Small intestine (tissue), 7 donors: ENCODE data around the gene NEBL. TPM values are rescaled to one million over a fixed set of nuclear protein-coding genes. Genes with fewer than 3 reads are reported as not detected.

Experiments
- DNase-seq, 2 donors: peaks; one replicate each; pipeline versions ENCODE4 v3.0.0 to v3.0.0-alpha.2; 2013
- FAIRE-seq: peaks from 2 replicates; lab custom pipeline; 2012; peaks lifted over from hg19 to GRCh38; lab: Jason Lieb, UNC
- H3K27ac ChIP-seq, 3 donors: one replicate each; pipeline ENCODE4 v1.5.1; 2013; ENCODE audit warnings: low read length in 2 of 3, mild to moderate bottlenecking in 2 of 3, control low read depth in 1 of 3, inconsistent platforms in 1 of 3, low read depth in 1 of 3, moderate library complexity in 1 of 3
- H3K27me3 ChIP-seq, 3 donors: one replicate each; pipeline ENCODE4 v1.6.1; 2013; ENCODE audit warnings: low read length in 3 of 3, inconsistent platforms in 1 of 3; ENCODE audit not compliant: control insufficient read depth in 3 of 3, insufficient read depth in 3 of 3
- H3K36me3 ChIP-seq, 3 donors: one replicate each; pipeline ENCODE4 v1.6.1; 2013; ENCODE audit warnings: low read length in 3 of 3, inconsistent platforms in 1 of 3, low read depth in 1 of 3, mild to moderate bottlenecking in 1 of 3, moderate library complexity in 1 of 3; ENCODE audit not compliant: control insufficient read depth in 3 of 3, insufficient read depth in 2 of 3
- H3K4me1 ChIP-seq, 3 donors: one replicate each; pipeline ENCODE4 v1.6.1; 2013; ENCODE audit warnings: low read length in 2 of 3, inconsistent platforms in 1 of 3, low read depth in 1 of 3, mild to moderate bottlenecking in 1 of 3, moderate library complexity in 1 of 3; ENCODE audit not compliant: control insufficient read depth in 3 of 3, insufficient read depth in 2 of 3
- H3K4me3 ChIP-seq, 3 donors: one replicate each; pipeline ENCODE4 v1.5.1; 2013; ENCODE audit warnings: low read length in 3 of 3, control low read depth in 1 of 3, inconsistent platforms in 1 of 3, low read depth in 1 of 3, mild to moderate bottlenecking in 1 of 3, moderate library complexity in 1 of 3
- H3K9me3 ChIP-seq, 2 donors: one replicate each; pipeline ENCODE4 v1.6.1; 2013; ENCODE audit warnings: low read depth in 1 of 2, low read length in 1 of 2; ENCODE audit not compliant: control insufficient read depth in 2 of 2, insufficient read depth in 1 of 2
- WGBS, 3 donors: extraction: QIAGEN DNeasy Blood & Tissue Kit; methylation state at CpG; one replicate each; pipeline ENCODE4 v1.1.7; 2013; 5-methylcytosine and 5-hydroxymethylcytosine counted together
- polyA plus RNA-seq, 4 donors: library from polyadenylated mRNA; stranded (reverse) in 3 of 4; unstranded in 1 of 4; fragments of 200-250 nt in 3 of 4; fragments of 120-200 nt in 1 of 4; gene quantifications; one replicate each; pipeline versions ENCODE4 v1.2.1 to v1.2.3, GENCODE V29; 2013
- donor health status: healthy with polysubstance abuse.
- donor health status: control.
- donor health status: control.
- donor health status: Bipolar disorder and iron deficiency.
- donor health status: healthy.

The NEBL gene
- polyA plus RNA-seq, 4 donors, result 1.4 to 1.8 (median 1.6) TPM

DNA sequence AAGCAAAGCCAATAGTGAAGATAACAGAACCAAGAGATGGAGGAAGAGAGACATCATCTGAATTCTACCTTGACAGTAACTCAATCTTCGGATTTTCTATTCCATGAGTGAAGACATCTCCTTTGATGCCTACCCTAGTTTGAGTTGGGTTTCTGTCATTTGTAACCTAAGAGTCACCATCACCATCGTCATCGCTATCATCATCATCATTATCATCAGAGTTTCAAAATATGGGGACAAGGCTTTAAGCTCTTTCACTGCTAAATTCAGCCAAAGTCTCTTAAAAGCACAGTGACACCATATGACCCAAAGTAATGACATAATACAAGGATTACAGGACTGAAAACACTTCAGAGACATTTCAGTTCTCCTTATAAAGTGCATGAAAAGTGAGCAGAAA is 57.2 kb downstream of the NEBL start:
- FAIRE-seq, result no peak
- H3K9me3 ChIP-seq, result peaks cover 0 to 9% of the 10 kb centered on the region in 2 donors
- 88 to 97% (median 93%) methylated on average over 3 of the region's 3 CpGs for WGBS, 3 donors

GRCh38 chr10:20839141-20839540 is 58.0 kb downstream of the NEBL start:
- 82 to 88% (median 84%) methylated on average over 4 of the region's 4 CpGs for WGBS, 3 donors
- Histone ChIP-seq H3K4me1 (no peaks in the 10 kb centered on the region), H3K27ac (no peak overlapping the region), H3K4me3 (no peak overlapping the region), H3K36me3 (no peaks in the 10 kb centered on the region), H3K9me3 (peaks cover 0 to 9% of the 10 kb centered on the region in 2 donors), H3K27me3 (no peaks in the 10 kb centered on the region)
- DNase-seq (no peak), FAIRE-seq (no peak)

More for the DNA sequence above, 57.2 kb downstream of the NEBL start:
- H3K36me3 ChIP-seq, result no peaks in the 10 kb centered on the region
- peak overlapping the region in 1 of 3 donors; percentile 3 for H3K4me3 ChIP-seq
- no peak for DNase-seq
- H3K27ac ChIP-seq, result no peak overlapping the region
- no peaks in the 10 kb centered on the region for H3K4me1 ChIP-seq
- no peaks in the 10 kb centered on the region for H3K27me3 ChIP-seq

- peaks cover 0 to 9% of the 10 kb centered on the region in 2 donors for H3K9me3 ChIP-seq
- no peaks in the 10 kb centered on the region for H3K4me1 ChIP-seq
- H3K4me3 ChIP-seq, result no peak overlapping the region
- H3K27me3 ChIP-seq, result no peaks in the 10 kb centered on the region
- H3K36me3 ChIP-seq, result no peaks in the 10 kb centered on the region
- DNase-seq, result no peak
- H3K27ac ChIP-seq, result no peak overlapping the region
- no peak for FAIRE-seq
- 83 to 96% (median 95%) methylated on average over 7 of the region's 7 CpGs for WGBS, 3 donors
Measured at GRCh38 chr10:20836401-20836800, 60.7 kb downstream of the NEBL start.

- Histone ChIP-seq H3K36me3 (no peaks in the 10 kb centered on the region), H3K27me3 (no peaks in the 10 kb centered on the region), H3K4me3 (no peak overlapping the region), H3K4me1 (no peaks in the 10 kb centered on the region), H3K27ac (no peak overlapping the region), H3K9me3 (peaks cover 0 to 9% of the 10 kb centered on the region in 2 donors)
- WGBS, 3 donors, result 63 to 85% (median 80%) methylated on average over 4 of the region's 4 CpGs
- no peak for FAIRE-seq
- no peak for DNase-seq
Measured at GRCh38 chr10:20835335-20835734, 61.8 kb downstream of the NEBL start.

- Histone ChIP-seq H3K4me1 (no peaks in the 10 kb centered on the region), H3K36me3 (no peaks in the 10 kb centered on the region), H3K27me3 (no peaks in the 10 kb centered on the region), H3K9me3 (peaks cover 0 to 9% of the 10 kb centered on the region in 2 donors), H3K27ac (no peak overlapping the region), H3K4me3 (no peak overlapping the region)
- FAIRE-seq (no peak), DNase-seq (no peak)
- WGBS, 3 donors, result 54 to 70% (median 57%) methylated on average over 2 of the region's 2 CpGs
Measured at GRCh38 chr10:20834825-20835224, 62.3 kb downstream of the NEBL start.

DNA sequence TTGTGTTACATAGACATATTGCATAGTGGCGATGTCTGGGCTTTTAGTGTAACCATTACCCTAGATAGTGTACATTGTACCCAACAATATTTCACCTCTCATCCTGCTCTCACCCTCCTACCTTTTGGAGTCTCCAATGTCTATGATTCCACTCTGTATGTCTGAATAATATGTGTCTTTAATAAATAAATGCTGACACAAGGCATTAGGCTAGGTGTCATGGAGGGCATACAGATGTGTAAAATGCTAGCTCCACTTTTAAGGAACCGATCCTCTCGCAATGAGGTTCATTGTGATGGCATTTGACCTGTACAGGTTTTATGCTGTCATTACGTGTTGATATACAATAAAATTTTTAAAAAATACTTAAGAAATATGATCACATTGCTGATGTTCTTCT is 74.3 kb downstream of the NEBL start:
- Histone ChIP-seq H3K4me3 (no peak overlapping the region), H3K4me1 (no peaks in the 10 kb centered on the region), H3K9me3 (no peaks in the 10 kb centered on the region), H3K36me3 (no peaks in the 10 kb centered on the region), H3K27me3 (no peaks in the 10 kb centered on the region), H3K27ac (no peak overlapping the region)
- WGBS, 3 donors, result 92 to 95% (median 93%) methylated on average over 4 of the region's 4 CpGs
- FAIRE-seq (no peak), DNase-seq (no peak)

DNA sequence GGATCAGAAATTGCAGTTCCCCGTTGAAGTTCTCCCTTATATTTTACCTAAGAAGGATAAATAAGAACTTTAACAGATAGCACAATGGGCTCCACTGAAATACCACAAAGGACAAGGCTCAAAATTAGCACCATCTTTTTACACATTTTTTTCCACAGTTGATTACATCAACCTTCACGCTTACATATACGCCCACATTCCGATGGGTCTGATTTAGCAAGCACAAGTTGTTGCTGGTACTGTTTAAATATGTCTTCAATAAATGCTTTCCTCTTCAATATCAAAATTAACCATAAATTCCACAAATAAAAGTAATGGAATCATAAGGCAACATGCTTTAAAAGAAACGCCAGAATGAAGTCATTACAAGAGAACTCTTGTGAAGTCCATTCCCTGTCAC is 79.5 kb downstream of the NEBL start:
- no peak for FAIRE-seq
- 93% methylated on average over 5 of the region's 5 CpGs for WGBS, 3 donors
- DNase-seq, result no peak

GRCh38 chr10:20817116-20817515 is 80.0 kb downstream of the NEBL start:
- no peak for FAIRE-seq
- no peaks in the 10 kb centered on the region for H3K9me3 ChIP-seq
- no peak for DNase-seq
- 84 to 89% (median 84%) methylated on average over 3 of the region's 3 CpGs for WGBS, 3 donors
- H3K27ac ChIP-seq, result no peak overlapping the region
- no peaks in the 10 kb centered on the region for H3K36me3 ChIP-seq
- H3K4me1 ChIP-seq, result no peaks in the 10 kb centered on the region
- H3K4me3 ChIP-seq, result no peak overlapping the region
- no peaks in the 10 kb centered on the region for H3K27me3 ChIP-seq

More for the DNA sequence above, 79.5 kb downstream of the NEBL start:
- Histone ChIP-seq H3K36me3 (no peaks in the 10 kb centered on the region), H3K4me1 (no peaks in the 10 kb centered on the region), H3K4me3 (no peak overlapping the region), H3K27me3 (no peaks in the 10 kb centered on the region), H3K9me3 (no peaks in the 10 kb centered on the region), H3K27ac (no peak overlapping the region)

- H3K36me3 ChIP-seq, result no peaks in the 10 kb centered on the region
- DNase-seq (no peak), FAIRE-seq (no peak)
- WGBS, 3 donors, result 92 to 94% (median 93%) methylated on average over 5 of the region's 5 CpGs
- no peak overlapping the region for H3K4me3 ChIP-seq
- no peak overlapping the region for H3K27ac ChIP-seq
- H3K9me3 ChIP-seq, result no peaks in the 10 kb centered on the region
- H3K4me1 ChIP-seq, result no peaks in the 10 kb centered on the region
- no peaks in the 10 kb centered on the region for H3K27me3 ChIP-seq
Measured at GRCh38 chr10:20814116-20814515, 83.0 kb downstream of the NEBL start.
